Measurements from ENCODE around the gene OR5B3.

Gene OR5B3

DNA sequence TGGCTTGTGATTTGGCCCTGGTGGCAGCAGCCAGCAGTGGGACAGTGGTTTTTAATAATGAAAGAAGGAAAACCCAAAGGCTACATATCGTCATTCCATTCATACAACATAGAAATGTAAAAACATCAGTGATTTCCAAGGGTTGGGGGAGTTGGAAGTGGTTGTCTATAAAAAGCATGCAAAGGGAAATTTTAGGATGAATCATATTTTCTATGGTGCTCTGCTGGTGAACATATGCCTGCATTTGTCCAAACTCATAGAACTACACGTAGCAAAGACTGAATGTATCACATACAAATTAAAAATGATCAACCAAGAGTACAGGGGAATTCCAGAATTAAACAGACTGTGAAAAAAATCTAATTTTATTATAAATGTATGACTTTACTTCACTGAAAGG, 11.1 kb downstream of the OR5B3 start:
- Histone ChIP-seq H3K27ac (no peak overlapping the region), H3K4me1 (peaks cover 3% of the 10 kb centered on the region), H3K4me2 (ENCODE audit: low read length) (no peak overlapping the region), H2AFZ (no peak overlapping the region), H3K9me3 (ENCODE audit: control insufficient read depth, low read length) (no peaks in the 10 kb centered on the region), H3K9ac (no peak overlapping the region), H3K4me3 (ENCODE audit: low read depth, low read length) (no peak overlapping the region), H3K27me3 (ENCODE audit: control insufficient read depth, insufficient read depth, low read length) (no peaks in the 10 kb centered on the region), H3K79me2 (no peaks in the 10 kb centered on the region), H3K36me3 (ENCODE audit: control insufficient read depth, insufficient read depth, low read length) (no peaks in the 10 kb centered on the region)
- TF ChIP-seq, protein P1, sequence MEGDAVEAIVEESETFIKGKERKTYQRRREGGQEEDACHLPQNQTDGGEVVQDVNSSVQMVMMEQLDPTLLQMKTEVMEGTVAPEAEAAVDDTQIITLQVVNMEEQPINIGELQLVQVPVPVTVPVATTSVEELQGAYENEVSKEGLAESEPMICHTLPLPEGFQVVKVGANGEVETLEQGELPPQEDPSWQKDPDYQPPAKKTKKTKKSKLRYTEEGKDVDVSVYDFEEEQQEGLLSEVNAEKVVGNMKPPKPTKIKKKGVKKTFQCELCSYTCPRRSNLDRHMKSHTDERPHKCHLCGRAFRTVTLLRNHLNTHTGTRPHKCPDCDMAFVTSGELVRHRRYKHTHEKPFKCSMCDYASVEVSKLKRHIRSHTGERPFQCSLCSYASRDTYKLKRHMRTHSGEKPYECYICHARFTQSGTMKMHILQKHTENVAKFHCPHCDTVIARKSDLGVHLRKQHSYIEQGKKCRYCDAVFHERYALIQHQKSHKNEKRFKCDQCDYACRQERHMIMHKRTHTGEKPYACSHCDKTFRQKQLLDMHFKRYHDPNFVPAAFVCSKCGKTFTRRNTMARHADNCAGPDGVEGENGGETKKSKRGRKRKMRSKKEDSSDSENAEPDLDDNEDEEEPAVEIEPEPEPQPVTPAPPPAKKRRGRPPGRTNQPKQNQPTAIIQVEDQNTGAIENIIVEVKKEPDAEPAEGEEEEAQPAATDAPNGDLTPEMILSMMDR (IDR thresholded peaks at IDR 0.05) = no peak

DNA sequence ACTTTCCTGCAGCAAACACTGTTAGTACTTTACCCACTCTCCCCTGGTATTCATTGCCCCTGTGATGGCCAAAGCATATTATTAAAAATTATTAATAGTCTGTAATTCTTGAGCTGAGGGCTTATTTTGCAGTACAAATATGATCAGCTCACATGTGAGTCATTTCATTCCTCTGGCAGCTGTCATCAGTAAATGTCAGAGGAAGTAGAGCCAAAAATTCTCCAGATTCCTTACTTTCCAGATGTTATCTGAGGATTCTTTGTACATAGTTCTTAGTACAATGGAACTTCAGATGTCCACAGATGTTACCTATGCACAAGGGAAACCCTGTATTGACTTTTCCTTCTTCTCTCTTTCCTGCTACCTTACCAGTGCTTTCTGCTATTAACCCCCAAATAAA, 12.5 kb downstream of the OR5B3 start:
- H3K79me2 ChIP-seq = no peaks in the 10 kb centered on the region
- H3K9me3 ChIP-seq (ENCODE audit: control insufficient read depth, low read length) = no peaks in the 10 kb centered on the region
- H3K4me1 ChIP-seq = peaks cover 3% of the 10 kb centered on the region
- no peak overlapping the region for H3K9ac ChIP-seq
- H3K4me3 ChIP-seq (ENCODE audit: low read depth, low read length) = no peak overlapping the region
- TF ChIP-seq, protein P1 (IDR thresholded peaks at IDR 0.05) = no peak
- no peaks in the 10 kb centered on the region for H3K36me3 ChIP-seq (ENCODE audit: control insufficient read depth, insufficient read depth, low read length)
- H3K27ac ChIP-seq = no peak overlapping the region
- H3K27me3 ChIP-seq (ENCODE audit: control insufficient read depth, insufficient read depth, low read length) = no peaks in the 10 kb centered on the region
- no peak overlapping the region for H2AFZ ChIP-seq
- no peak overlapping the region for H3K4me2 ChIP-seq (ENCODE audit: low read length)

DNA sequence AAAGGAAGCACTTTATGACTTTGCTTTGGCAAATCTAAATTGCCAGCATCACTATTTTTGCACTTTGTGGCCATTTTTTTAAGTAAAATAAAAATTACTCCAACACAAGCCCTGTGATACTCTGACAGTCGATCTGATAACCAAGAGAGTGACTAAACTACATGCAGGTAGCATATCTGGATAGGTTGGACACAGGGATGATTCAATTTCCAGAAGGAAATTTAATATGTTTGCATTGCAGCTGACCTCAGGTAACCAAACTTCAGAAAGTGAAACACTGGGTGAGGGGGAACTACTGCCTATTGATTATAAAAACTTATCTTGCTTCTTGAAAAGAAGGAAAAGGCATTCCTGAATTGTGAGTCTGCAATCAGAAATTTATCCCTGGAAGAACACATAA, 13.9 kb downstream of the OR5B3 start:
- Histone ChIP-seq H3K4me1 (peaks cover 3% of the 10 kb centered on the region), H3K27me3 (ENCODE audit: control insufficient read depth, insufficient read depth, low read length) (no peaks in the 10 kb centered on the region), H3K27ac (peak overlapping the region; percentile 39), H3K9ac (no peak overlapping the region), H3K79me2 (no peaks in the 10 kb centered on the region), H3K9me3 (ENCODE audit: control insufficient read depth, low read length) (no peaks in the 10 kb centered on the region), H3K4me3 (ENCODE audit: low read depth, low read length) (no peak overlapping the region), H2AFZ (no peak overlapping the region), H3K36me3 (ENCODE audit: control insufficient read depth, insufficient read depth, low read length) (no peaks in the 10 kb centered on the region), H3K4me2 (ENCODE audit: low read length) (no peak overlapping the region)
- TF ChIP-seq, protein P1 (IDR thresholded peaks at IDR 0.05) = no peak

DNA sequence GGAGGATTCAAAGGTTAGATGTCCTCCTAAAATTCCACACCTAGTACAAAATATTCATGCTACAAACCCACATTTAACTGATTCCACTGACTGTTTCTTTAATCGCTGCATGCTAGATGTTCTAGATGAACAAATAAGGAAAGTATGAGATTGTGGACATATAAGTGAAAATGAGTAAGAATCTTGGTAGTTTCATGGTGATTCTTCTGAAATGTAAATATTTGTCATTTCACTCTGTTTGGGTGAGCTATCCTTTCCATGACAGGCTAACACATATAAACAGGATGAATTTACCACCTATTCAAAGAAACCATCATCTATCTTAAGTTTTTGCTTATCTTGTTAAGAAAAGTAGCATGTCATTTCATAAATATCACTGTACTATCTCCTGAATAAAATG, 14.8 kb downstream of the OR5B3 start:
- Histone ChIP-seq H3K9me3 (ENCODE audit: control insufficient read depth, low read length) (no peaks in the 10 kb centered on the region), H3K79me2 (no peaks in the 10 kb centered on the region), H3K36me3 (ENCODE audit: control insufficient read depth, insufficient read depth, low read length) (no peaks in the 10 kb centered on the region), H3K4me2 (ENCODE audit: low read length) (no peak overlapping the region), H3K27me3 (ENCODE audit: control insufficient read depth, insufficient read depth, low read length) (no peaks in the 10 kb centered on the region), H3K4me1 (peaks cover 3% of the 10 kb centered on the region), H3K4me3 (ENCODE audit: low read depth, low read length) (no peak overlapping the region), H3K9ac (no peak overlapping the region), H2AFZ (no peak overlapping the region), H3K27ac (peak overlapping the region; percentile 39)
- TF ChIP-seq, protein P1 (IDR thresholded peaks at IDR 0.05) = no peak

DNA sequence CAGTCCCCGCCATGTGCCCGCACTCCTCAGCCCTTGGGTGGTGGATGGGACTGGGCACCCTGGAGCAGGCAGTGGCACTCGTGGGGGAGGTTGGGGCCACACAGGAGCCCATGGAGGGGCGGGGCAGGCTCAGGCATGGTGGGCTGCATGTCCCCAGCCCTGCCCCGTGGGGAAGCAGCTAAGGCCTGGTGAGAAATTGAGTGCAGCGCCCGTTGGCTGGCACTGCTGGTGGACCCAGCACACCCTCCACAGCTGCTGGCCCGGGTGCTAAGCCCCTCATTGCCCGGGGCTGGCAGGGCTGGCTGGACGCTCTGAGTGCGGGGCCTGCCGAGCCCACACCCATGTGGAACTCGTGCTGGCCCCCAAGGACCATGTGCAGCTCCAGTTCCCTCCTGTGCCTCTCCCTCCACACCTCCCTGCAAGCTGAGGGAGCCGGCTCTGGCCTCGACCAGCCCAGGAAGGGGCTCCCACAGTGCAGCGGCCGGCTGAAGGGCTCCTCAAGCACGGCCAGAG, 16.1 kb downstream of the OR5B3 start:
- Histone ChIP-seq H3K4me1 (peaks cover 3% of the 10 kb centered on the region), H3K79me2 (no peaks in the 10 kb centered on the region), H3K4me3 (ENCODE audit: low read depth, low read length) (no peak overlapping the region), H3K9ac (no peak overlapping the region), H3K4me2 (ENCODE audit: low read length) (no peak overlapping the region), H3K27me3 (ENCODE audit: control insufficient read depth, insufficient read depth, low read length) (no peaks in the 10 kb centered on the region), H3K9me3 (ENCODE audit: control insufficient read depth, low read length) (no peaks in the 10 kb centered on the region), H3K27ac (peak overlapping the region; percentile 39), H2AFZ (peak overlapping the region; percentile 50), H3K36me3 (ENCODE audit: control insufficient read depth, insufficient read depth, low read length) (no peaks in the 10 kb centered on the region)
- TF ChIP-seq, protein P1 (IDR thresholded peaks at IDR 0.05) = no peak

Data from parathyroid adenoma (tissue), 2 donors.